Measurements from ENCODE around the gene CALB2.
A peak's percentile ranks its signal among the peaks of the same experiment; 100 is the strongest.

- TF ChIP-seq CTCF (IDR thresholded peaks at IDR 0.05) (peak in 5 of 7 experiments; percentile 45 to 74 (median 63)), POLR2A (IDR thresholded peaks at IDR 0.05) (no peak), EP300 (IDR thresholded peaks at IDR 0.05) (no peak)
These were observed 46.9 kb upstream of the CALB2 start for GRCh38 chr16:71311553-71312158.
